SJCRH30 (cell line): ENCODE measurements around the gene CCT4. TPM values are rescaled to one million over a fixed set of nuclear protein-coding genes. Genes with fewer than 3 reads are reported as not detected.
"Not testable (repeated sequence)": the region's sequence is repeated elsewhere in the genome, so short reads cannot be mapped to it uniquely, and the experiment has no call there.

Experiments used
- DNase-seq, 2 experiments: peaks; one replicate each; pipeline ENCODE4 v3.0.0-alpha.2; 2015 to 2020
- H3K27ac ChIP-seq: fragments of 250-450 bp; sonication (Bioruptor Pico); 2 replicates; pipeline ENCODE4 v1.5.1; 2020; ENCODE audit warnings: mild to moderate bottlenecking, moderate library complexity
- H3K27me3 ChIP-seq: fragments of 250-450 bp; sonication (Bioruptor Pico); 2 replicates; pipeline ENCODE4 v1.5.1; 2020; ENCODE audit warnings: mild to moderate bottlenecking, moderate library complexity
- H3K36me3 ChIP-seq: fragments of 250-450 bp; sonication (Bioruptor Pico); 2 replicates; pipeline ENCODE4 v1.5.1; 2020; ENCODE audit warnings: mild to moderate bottlenecking, moderate library complexity
- H3K4me1 ChIP-seq: fragments of 250-450 bp; sonication (Bioruptor Pico); 2 replicates; pipeline ENCODE4 v1.5.1; 2020; ENCODE audit warnings: mild to moderate bottlenecking, moderate library complexity
- H3K4me3 ChIP-seq: fragments of 250-450 bp; sonication (Bioruptor Pico); 2 replicates; pipeline ENCODE4 v1.5.1; 2020; ENCODE audit warnings: mild to moderate bottlenecking, moderate library complexity
- H3K9me3 ChIP-seq: fragments of 250-450 bp; sonication (Bioruptor Pico); replicated peaks from 2 replicates; pipeline ENCODE4 v1.5.1; 2020; ENCODE audit warnings: mild to moderate bottlenecking, moderate library complexity
- total RNA-seq: library from RNA; depleted of rRNA; stranded (reverse); fragments of >200 nt; shearing (Covaris generic); gene quantifications from 2 replicates; pipeline ENCODE4 v1.2.3, GENCODE V29; 2014

Gene CCT4
- total RNA-seq, 1 experiment from 2014 or later = 406 TPM

GRCh38 chr2:61905372-61906185, 17.1 kb upstream of the CCT4 start, which contains the start of gene COMMD1:
TSS of gene COMMD1 (plus strand) at chr2:61905674. CDS start at chr2:61905679, 5 bp downstream.
- H3K27ac ChIP-seq = peak within 1 kb of the TSS; percentile 55
- no peaks in the 10 kb centered on the region for H3K27me3 ChIP-seq
- H3K9me3 ChIP-seq = no peaks in the 10 kb centered on the region
- no peaks in the 10 kb centered on the region for H3K36me3 ChIP-seq
- H3K4me1 ChIP-seq = no peaks in the 10 kb centered on the region
- peak; percentile 88 to 90 for DNase-seq
- H3K4me3 ChIP-seq = peak within 1 kb of the TSS; percentile 73

- H3K27me3 ChIP-seq = no peaks in the 10 kb centered on the region
- H3K27ac ChIP-seq = no peak overlapping the region
- DNase-seq = no peak
- H3K36me3 ChIP-seq = no peaks in the 10 kb centered on the region
- H3K4me1 ChIP-seq = no peaks in the 10 kb centered on the region
- H3K4me3 ChIP-seq = no peak overlapping the region
- H3K9me3 ChIP-seq = 0 out of 2 replicates have a peak, but pooled peaks cover 2% of the 10 kb centered on the region
Measured at GRCh38 chr2:61900281-61900680, 11.8 kb upstream of the CCT4 start.

- Histone ChIP-seq H3K9me3 (0 out of 2 replicates have a peak, but pooled peaks cover 2% of the 10 kb centered on the region), H3K4me1 (no peaks in the 10 kb centered on the region), H3K27ac (no peak overlapping the region), H3K36me3 (no peaks in the 10 kb centered on the region), H3K4me3 (no peak overlapping the region), H3K27me3 (no peaks in the 10 kb centered on the region)
- DNase-seq = peak; percentile 22 to 59
Measured at GRCh38 chr2:61898810-61899209, 10.4 kb upstream of the CCT4 start.

GRCh38 chr2:61887717-61888266, 664 bp downstream of the CCT4 start:
- Histone ChIP-seq H3K4me3 (peak overlapping the region; percentile 75), H3K27me3 (no peaks in the 10 kb centered on the region), H3K9me3 (no peaks in the 10 kb centered on the region), H3K27ac (peak overlapping the region; percentile 81), H3K4me1 (peaks cover 6% of the 10 kb centered on the region; the same call in 1 of the 2 replicates), H3K36me3 (peaks cover 45% of the 10 kb centered on the region)
- DNase-seq = peak; percentile 26 to 58

GRCh38 chr2:61885896-61886603, 2.4 kb downstream of the CCT4 start:
- DNase-seq = no peak
- H3K36me3 ChIP-seq = peaks cover 63% of the 10 kb centered on the region
- no peaks in the 10 kb centered on the region for H3K9me3 ChIP-seq
- no peak overlapping the region for H3K27ac ChIP-seq
- H3K4me1 ChIP-seq = peaks cover 6% of the 10 kb centered on the region
- no peak overlapping the region; the same call in 1 of the 2 replicates for H3K4me3 ChIP-seq
- H3K27me3 ChIP-seq = no peaks in the 10 kb centered on the region

GRCh38 chr2:61882850-61883249, 5.6 kb downstream of the CCT4 start:
- Histone ChIP-seq H3K9me3 (no peaks in the 10 kb centered on the region), H3K27me3 (no peaks in the 10 kb centered on the region), H3K4me3 (no peak overlapping the region), H3K4me1 (peaks cover 6% of the 10 kb centered on the region), H3K27ac (no peak overlapping the region), H3K36me3 (peaks cover 94% of the 10 kb centered on the region)
- DNase-seq = no peak

GRCh38 chr2:61879351-61879750, 9.1 kb downstream of the CCT4 start:
- H3K27me3 ChIP-seq, DNase-seq, H3K27ac ChIP-seq, H3K9me3 ChIP-seq, H3K4me3 ChIP-seq, H3K4me1 ChIP-seq: not testable (repeated sequence)
- H3K36me3 ChIP-seq = peaks cover 99% of the 10 kb centered on the region

- Histone ChIP-seq H3K9me3 (no peaks in the 10 kb centered on the region), H3K27me3 (no peaks in the 10 kb centered on the region), H3K27ac (no peak overlapping the region), H3K4me1 (no peaks in the 10 kb centered on the region; the same call in 1 of the 2 replicates), H3K4me3 (no peak overlapping the region), H3K36me3 (peaks cover 99% of the 10 kb centered on the region)
- DNase-seq = no peak
Measured at GRCh38 chr2:61878761-61879160, 9.7 kb downstream of the CCT4 start.

GRCh38 chr2:61877571-61878245, 10.7 kb downstream of the CCT4 start:
- Histone ChIP-seq H3K4me1 (no peaks in the 10 kb centered on the region; the same call in 1 of the 2 replicates), H3K4me3 (no peak overlapping the region), H3K27ac (no peak overlapping the region), H3K36me3 (peaks cover 99% of the 10 kb centered on the region), H3K9me3 (no peaks in the 10 kb centered on the region), H3K27me3 (no peaks in the 10 kb centered on the region)
- no peak for DNase-seq

- peaks cover 99% of the 10 kb centered on the region for H3K36me3 ChIP-seq
- H3K27ac ChIP-seq = no peak overlapping the region
- no peaks in the 10 kb centered on the region; the same call in 1 of the 2 replicates for H3K4me1 ChIP-seq
- no peak overlapping the region for H3K4me3 ChIP-seq
- H3K27me3 ChIP-seq = no peaks in the 10 kb centered on the region
- no peak for DNase-seq
- H3K9me3 ChIP-seq = no peaks in the 10 kb centered on the region
Measured at GRCh38 chr2:61876400-61876799, 12.1 kb downstream of the CCT4 start.

- H3K9me3 ChIP-seq, H3K4me1 ChIP-seq, H3K27me3 ChIP-seq, DNase-seq, H3K4me3 ChIP-seq, H3K27ac ChIP-seq: not testable (repeated sequence)
- peaks cover 73% of the 10 kb centered on the region for H3K36me3 ChIP-seq
Measured at GRCh38 chr2:61866482-61867089, 21.9 kb downstream of the CCT4 start.

- Histone ChIP-seq H3K4me1 (no peaks in the 10 kb centered on the region), H3K36me3 (peaks cover 28% of the 10 kb centered on the region), H3K9me3 (no peaks in the 10 kb centered on the region; the same call in 1 of the 2 replicates), H3K4me3 (no peak overlapping the region), H3K27me3 (no peaks in the 10 kb centered on the region), H3K27ac (no peak overlapping the region)
- no peak for DNase-seq
Measured at GRCh38 chr2:61862085-61862484, 26.4 kb downstream of the CCT4 start.

- Histone ChIP-seq H3K4me1 (peaks cover 4% of the 10 kb centered on the region), H3K36me3 (no peaks in the 10 kb centered on the region), H3K27ac (no peak overlapping the region), H3K9me3 (no peaks in the 10 kb centered on the region), H3K4me3 (no peak overlapping the region), H3K27me3 (no peaks in the 10 kb centered on the region)
- DNase-seq = no peak
Measured at GRCh38 chr2:61857224-61857623, 31.2 kb downstream of the CCT4 start.

GRCh38 chr2:61855318-61855613, 33.2 kb downstream of the CCT4 start:
- Histone ChIP-seq H3K27me3 (no peaks in the 10 kb centered on the region), H3K36me3 (no peaks in the 10 kb centered on the region), H3K4me1 (peaks cover 4% of the 10 kb centered on the region), H3K4me3 (peak overlapping the region; percentile 87), H3K9me3 (no peaks in the 10 kb centered on the region), H3K27ac (peak overlapping the region; percentile 90)
- no peak for DNase-seq
